ENCODE results near the gene KRT77.

DNA sequence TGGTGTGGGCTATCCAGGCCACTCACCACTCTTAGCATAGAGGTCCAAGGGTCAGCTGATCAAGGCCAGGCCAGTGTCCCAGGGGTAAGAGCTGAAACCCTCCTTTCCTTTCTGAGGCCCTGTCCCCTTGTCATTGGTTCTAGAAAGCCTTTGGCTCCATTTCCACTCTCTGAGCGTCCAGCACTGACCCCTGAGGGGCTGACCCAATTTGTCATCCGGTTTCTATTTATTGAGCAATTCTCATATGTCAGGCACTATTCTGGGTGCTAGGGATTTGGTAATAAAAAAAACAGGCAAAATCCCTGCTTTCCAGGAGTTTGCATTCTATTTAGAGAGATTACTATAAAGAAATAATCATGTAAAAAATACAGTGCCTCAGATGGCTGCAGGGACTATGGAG, 3.4 kb downstream of the KRT77 start:
- no peak for TF ChIP-seq EZH2 (IDR thresholded peaks at IDR 0.05)
- TF ChIP-seq FOXP2 (optimal IDR thresholded peaks at IDR 0.05; ENCODE audit: control extremely low read depth, extremely low read length, insufficient read depth) = no peak
- TF ChIP-seq POLR2AphosphoS5 (IDR thresholded peaks at IDR 0.05; ENCODE audit: borderline replicate concordance, low read depth, low read length) = no peak

Measured in SK-N-MC (cell line).